ENCODE results near the gene GALNT10. TPM values are rescaled to one million over a fixed set of nuclear protein-coding genes. Genes with fewer than 3 reads are reported as not detected.
A peak's percentile ranks its signal among the peaks of the same experiment; 100 is the strongest.

Gene GALNT10
- total RNA-seq, 1 donor from 2014 or later: 93.8 TPM

DNA sequence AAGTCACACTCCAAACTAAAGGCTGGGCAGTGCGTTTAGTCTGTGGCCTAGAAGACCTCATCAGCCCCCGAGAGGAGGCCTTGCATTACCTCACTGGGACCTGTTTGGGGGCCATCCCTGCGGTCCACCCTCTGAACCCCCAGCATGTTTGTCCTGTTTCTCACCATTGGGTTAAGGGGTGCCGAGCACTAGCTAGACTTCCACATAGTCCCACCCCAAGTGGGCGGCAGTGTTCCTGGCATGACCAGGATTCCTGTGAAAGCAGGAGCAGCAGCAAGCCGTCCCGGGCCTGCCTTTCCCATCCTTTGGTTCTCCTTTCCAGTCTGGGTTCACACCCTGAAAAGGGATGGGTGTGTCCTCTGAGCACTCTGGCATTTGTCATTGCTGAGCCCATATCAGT, 228.7 kb downstream of the GALNT10 start:
- H3K4me3 ChIP-seq: no peak overlapping the region
- no peaks in the 10 kb centered on the region for H3K27me3 ChIP-seq
- DNase-seq: no peak
- H3K27ac ChIP-seq: no peak overlapping the region
- ATAC-seq: peak; percentile 23
- H3K4me1 ChIP-seq: no peaks in the 10 kb centered on the region
- intact Hi-C loops (cut with DNase I): no loop called here
- TF ChIP-seq, protein P1, sequence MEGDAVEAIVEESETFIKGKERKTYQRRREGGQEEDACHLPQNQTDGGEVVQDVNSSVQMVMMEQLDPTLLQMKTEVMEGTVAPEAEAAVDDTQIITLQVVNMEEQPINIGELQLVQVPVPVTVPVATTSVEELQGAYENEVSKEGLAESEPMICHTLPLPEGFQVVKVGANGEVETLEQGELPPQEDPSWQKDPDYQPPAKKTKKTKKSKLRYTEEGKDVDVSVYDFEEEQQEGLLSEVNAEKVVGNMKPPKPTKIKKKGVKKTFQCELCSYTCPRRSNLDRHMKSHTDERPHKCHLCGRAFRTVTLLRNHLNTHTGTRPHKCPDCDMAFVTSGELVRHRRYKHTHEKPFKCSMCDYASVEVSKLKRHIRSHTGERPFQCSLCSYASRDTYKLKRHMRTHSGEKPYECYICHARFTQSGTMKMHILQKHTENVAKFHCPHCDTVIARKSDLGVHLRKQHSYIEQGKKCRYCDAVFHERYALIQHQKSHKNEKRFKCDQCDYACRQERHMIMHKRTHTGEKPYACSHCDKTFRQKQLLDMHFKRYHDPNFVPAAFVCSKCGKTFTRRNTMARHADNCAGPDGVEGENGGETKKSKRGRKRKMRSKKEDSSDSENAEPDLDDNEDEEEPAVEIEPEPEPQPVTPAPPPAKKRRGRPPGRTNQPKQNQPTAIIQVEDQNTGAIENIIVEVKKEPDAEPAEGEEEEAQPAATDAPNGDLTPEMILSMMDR (IDR thresholded peaks at IDR 0.05): no peak
- H3K36me3 ChIP-seq: peaks cover 38% of the 10 kb centered on the region
- no peaks in the 10 kb centered on the region for H3K9me3 ChIP-seq

DNA sequence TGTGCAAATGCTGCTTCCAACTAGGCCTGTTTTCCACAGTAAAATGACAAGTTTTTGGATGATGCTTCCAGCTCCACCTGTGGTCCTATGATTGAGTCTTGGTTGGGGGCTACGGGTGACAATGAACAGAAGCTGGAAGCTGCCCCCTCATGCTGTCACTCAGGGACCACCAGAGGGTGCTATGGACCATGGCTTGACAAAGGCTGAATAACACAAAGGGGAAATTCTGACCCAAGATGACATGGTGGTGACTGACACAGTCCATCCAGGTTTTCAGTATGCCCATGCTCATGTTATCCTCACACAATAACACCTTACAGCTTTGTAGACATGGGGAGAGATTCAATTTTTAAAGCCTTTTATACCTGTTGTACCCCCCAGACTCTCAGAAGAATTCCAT, 231.3 kb downstream of the GALNT10 start:
- DNase-seq: no peak
- no peaks in the 10 kb centered on the region for H3K4me1 ChIP-seq
- no peak overlapping the region for H3K27ac ChIP-seq
- peaks cover 21% of the 10 kb centered on the region for H3K36me3 ChIP-seq
- H3K4me3 ChIP-seq: no peak overlapping the region
- ATAC-seq: peak; percentile 47
- intact Hi-C loops (cut with DNase I): no loop called here
- H3K9me3 ChIP-seq: no peaks in the 10 kb centered on the region
- H3K27me3 ChIP-seq: no peaks in the 10 kb centered on the region
- TF ChIP-seq, protein P1 (IDR thresholded peaks at IDR 0.05): peak; percentile 36

DNA sequence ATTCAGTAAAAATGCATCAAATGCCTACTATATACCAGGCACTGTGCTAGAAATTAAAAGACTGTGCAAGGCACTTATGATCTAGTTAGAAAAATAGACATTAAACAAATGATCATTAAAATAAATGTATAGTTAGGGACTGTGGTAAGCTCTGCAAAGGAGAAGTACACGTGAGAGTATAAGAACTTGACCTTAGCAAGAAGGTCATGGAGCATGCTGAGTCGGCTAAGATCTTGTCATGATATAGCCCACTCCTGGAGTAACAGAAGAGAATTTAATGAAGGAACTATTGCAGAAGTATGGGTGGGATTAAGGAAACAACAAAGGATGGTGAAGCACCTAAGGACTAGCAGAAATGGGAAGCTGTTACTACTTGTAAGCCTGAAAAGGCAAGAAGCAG, 231.8 kb downstream of the GALNT10 start:
- no peak for ATAC-seq
- Histone ChIP-seq H3K4me1 (no peaks in the 10 kb centered on the region), H3K4me3 (no peak overlapping the region), H3K9me3 (no peaks in the 10 kb centered on the region), H3K36me3 (peaks cover 17% of the 10 kb centered on the region), H3K27me3 (no peaks in the 10 kb centered on the region), H3K27ac (no peak overlapping the region)
- no peak for DNase-seq
- TF ChIP-seq, protein P1 (IDR thresholded peaks at IDR 0.05): no peak
- intact Hi-C loops (cut with DNase I): no loop called here

DNA sequence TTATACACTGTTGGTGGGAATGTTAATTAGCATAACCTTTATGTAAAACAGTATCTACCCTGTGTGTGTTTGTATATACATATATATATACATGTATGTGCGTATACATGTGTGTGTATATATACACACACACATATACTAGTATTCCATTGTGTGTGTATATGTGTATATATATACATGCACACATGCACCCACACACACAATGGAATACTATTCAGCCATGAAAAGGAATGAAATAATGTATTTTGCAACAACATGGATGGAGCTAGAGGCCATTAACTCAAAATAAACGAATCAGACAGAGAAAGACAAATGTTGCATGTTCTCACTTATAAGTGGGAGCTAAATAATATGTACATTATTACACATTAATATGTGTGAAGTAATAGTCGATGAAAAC, 237.7 kb downstream of the GALNT10 start:
- no peak overlapping the region for H3K27ac ChIP-seq
- no peaks in the 10 kb centered on the region for H3K36me3 ChIP-seq
- H3K27me3 ChIP-seq: no peaks in the 10 kb centered on the region
- intact Hi-C loops (cut with DNase I): no loop called here
- no peak overlapping the region for H3K4me3 ChIP-seq
- ATAC-seq (no peak), DNase-seq (no peak)
- H3K9me3 ChIP-seq: no peaks in the 10 kb centered on the region
- TF ChIP-seq, protein P1 (IDR thresholded peaks at IDR 0.05): no peak
- H3K4me1 ChIP-seq: no peaks in the 10 kb centered on the region

DNA sequence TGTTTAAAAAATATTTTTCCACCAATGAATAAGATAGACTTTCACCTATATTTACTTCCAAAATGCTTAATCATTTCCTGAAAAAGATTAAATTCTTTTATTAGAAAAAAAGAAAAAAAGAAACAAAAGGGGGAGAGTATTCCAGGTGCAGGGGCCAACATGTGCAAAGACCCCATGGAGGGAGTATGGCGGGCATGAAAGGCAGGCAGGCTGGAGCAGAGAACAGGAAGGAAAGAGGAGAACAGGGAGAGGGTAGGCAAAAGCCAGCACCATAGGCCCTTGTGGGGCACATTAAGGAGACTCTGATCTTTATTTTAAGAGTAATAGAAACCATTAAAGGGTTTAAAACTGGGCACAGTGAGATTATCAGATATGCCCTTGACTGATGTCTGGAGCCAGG, 238.8 kb downstream of the GALNT10 start:
- TF ChIP-seq, protein P1 (IDR thresholded peaks at IDR 0.05): no peak
- ATAC-seq: no peak
- Histone ChIP-seq H3K4me3 (no peak overlapping the region), H3K36me3 (no peaks in the 10 kb centered on the region), H3K9me3 (no peaks in the 10 kb centered on the region), H3K27me3 (no peaks in the 10 kb centered on the region), H3K27ac (no peak overlapping the region), H3K4me1 (no peaks in the 10 kb centered on the region)
- intact Hi-C loops (cut with DNase I): no loop called here
- no peak for DNase-seq

DNA sequence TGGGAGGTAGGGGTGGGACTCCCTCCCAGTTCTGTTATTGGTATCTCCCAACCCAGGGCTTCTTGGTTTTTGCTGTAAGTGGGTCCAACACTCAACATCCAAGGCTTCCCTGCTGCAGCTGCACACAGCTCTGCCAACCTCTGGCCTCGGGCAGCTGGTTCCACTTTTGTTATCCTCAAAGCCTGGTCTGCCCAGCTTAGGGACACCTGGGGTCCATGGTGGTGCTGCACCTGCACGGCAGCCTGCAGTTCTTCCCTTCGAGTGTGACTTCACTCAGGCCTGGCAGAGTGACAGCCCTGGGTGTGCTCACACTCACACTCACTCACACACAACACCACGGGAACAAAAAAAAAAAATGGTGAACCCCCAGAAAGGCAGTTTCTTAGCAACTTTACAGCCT, 239.9 kb downstream of the GALNT10 start:
- no peaks in the 10 kb centered on the region for H3K27me3 ChIP-seq
- intact Hi-C loops (cut with DNase I): no loop called here
- H3K27ac ChIP-seq: no peak overlapping the region
- TF ChIP-seq, protein P1 (IDR thresholded peaks at IDR 0.05): no peak
- ATAC-seq (no peak), DNase-seq (no peak)
- no peaks in the 10 kb centered on the region for H3K4me1 ChIP-seq
- H3K9me3 ChIP-seq: no peaks in the 10 kb centered on the region
- H3K4me3 ChIP-seq: no peak overlapping the region
- H3K36me3 ChIP-seq: no peaks in the 10 kb centered on the region

All from upper lobe of right lung (tissue), 1 donor.